Mucosa of rectum (tissue), 2 donors: ENCODE data around the gene RASGRP2.

Experiments used
- H3K27ac ChIP-seq, 2 donors: one replicate each; pipeline ENCODE4 v1.7.0; 2013; ENCODE audit warnings: inconsistent platforms in 2 of 2, low read depth in 2 of 2, low read length in 2 of 2
- H3K27me3 ChIP-seq, 2 donors: one replicate each; pipeline ENCODE4 v1.7.0; 2013; ENCODE audit warnings: low read length in 2 of 2; ENCODE audit not compliant: control insufficient read depth in 2 of 2, insufficient read depth in 2 of 2
- H3K36me3 ChIP-seq, 2 donors: one replicate each; pipeline ENCODE4 v1.7.0; 2013; ENCODE audit warnings: low read length in 2 of 2; ENCODE audit not compliant: control insufficient read depth in 2 of 2, insufficient read depth in 2 of 2
- H3K4me1 ChIP-seq, 2 donors: one replicate each; pipeline ENCODE4 v1.7.0; 2013; ENCODE audit warnings: low read length in 2 of 2, mild to moderate bottlenecking in 1 of 2; ENCODE audit not compliant: control insufficient read depth in 2 of 2, insufficient read depth in 2 of 2
- H3K4me3 ChIP-seq, 2 donors: one replicate each; pipeline ENCODE4 v1.7.0; 2013; ENCODE audit warnings: low read length in 2 of 2
- H3K9ac ChIP-seq, 2 donors: one replicate each; pipeline ENCODE4 v1.7.0; 2013; ENCODE audit warnings: low read length in 2 of 2, low read depth in 1 of 2, mild to moderate bottlenecking in 1 of 2
- H3K9me3 ChIP-seq, 2 donors: one replicate each; pipeline ENCODE4 v1.7.0; 2013; ENCODE audit warnings: low read length in 2 of 2; ENCODE audit not compliant: control insufficient read depth in 2 of 2
- donor health status: healthy.
- donor health status: Normal muscosa, but diverticular disease.

Gene RASGRP2

DNA sequence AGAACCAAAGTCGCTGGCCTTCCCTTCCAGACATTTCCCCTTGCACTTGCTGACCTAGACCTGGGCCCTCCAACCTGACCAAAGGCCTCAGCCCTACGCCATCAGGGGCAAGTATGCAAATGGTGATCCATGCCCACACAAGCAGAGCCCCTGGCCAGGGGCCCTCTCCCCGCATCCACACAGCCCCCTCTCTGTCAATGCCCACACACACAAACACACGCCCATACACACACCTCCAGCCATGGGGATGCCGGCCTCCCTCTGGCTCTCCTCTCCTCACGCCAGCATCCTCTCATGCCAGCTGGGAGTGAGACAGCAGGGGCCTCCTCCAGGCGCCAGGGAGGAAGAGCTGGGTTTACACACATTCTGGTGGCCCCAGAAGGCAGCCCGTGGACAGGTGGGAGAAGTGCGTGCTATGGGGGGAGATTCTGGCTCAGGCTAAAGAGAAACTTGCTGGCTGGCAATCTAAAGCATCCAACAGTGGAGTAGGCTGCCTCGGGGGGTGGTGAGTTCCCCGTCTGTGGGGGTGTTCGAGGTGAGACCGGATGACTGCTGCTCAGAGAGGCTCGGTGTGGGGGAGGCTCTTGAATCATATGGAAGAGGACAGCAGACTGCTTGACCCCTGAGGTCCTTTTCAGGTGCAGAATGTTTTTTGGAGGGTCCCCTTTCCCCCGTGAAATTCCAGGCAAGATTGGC, 25.7 kb downstream of the RASGRP2 start:
- no peak overlapping the region for H3K9ac ChIP-seq
- no peak overlapping the region for H3K4me3 ChIP-seq

DNA sequence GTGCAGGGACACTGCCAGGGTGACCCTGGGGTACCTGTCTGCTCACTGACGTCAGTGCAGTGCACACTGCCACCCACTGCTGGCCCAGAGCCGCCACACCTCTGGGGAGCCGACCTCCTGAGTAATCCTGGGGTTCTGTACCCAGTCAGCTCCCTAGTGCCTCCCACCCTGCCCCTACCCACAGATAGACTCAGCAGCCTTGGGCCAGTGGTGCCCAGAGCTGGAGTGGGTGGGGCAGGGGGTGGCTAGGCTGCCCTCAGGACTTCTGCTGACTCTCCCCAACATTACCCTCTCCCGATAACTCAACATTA, 26.7 kb downstream of the RASGRP2 start:
- Histone ChIP-seq H3K27me3 (peaks cover 59 to 62% of the 10 kb centered on the region in 2 donors), H3K9me3 (no peaks in the 10 kb centered on the region), H3K4me1 (no peaks in the 10 kb centered on the region), H3K27ac (no peak overlapping the region), H3K36me3 (no peaks in the 10 kb centered on the region), H3K9ac (no peak overlapping the region), H3K4me3 (no peak overlapping the region)

More for the DNA sequence above, 25.7 kb downstream of the RASGRP2 start:
- H3K4me1 ChIP-seq, result peaks cover 0 to under 1% of the 10 kb centered on the region in 2 donors
- no peak overlapping the region for H3K27ac ChIP-seq
- no peaks in the 10 kb centered on the region for H3K9me3 ChIP-seq
- H3K36me3 ChIP-seq, result no peaks in the 10 kb centered on the region
- peaks cover 59 to 61% of the 10 kb centered on the region in 2 donors for H3K27me3 ChIP-seq

DNA sequence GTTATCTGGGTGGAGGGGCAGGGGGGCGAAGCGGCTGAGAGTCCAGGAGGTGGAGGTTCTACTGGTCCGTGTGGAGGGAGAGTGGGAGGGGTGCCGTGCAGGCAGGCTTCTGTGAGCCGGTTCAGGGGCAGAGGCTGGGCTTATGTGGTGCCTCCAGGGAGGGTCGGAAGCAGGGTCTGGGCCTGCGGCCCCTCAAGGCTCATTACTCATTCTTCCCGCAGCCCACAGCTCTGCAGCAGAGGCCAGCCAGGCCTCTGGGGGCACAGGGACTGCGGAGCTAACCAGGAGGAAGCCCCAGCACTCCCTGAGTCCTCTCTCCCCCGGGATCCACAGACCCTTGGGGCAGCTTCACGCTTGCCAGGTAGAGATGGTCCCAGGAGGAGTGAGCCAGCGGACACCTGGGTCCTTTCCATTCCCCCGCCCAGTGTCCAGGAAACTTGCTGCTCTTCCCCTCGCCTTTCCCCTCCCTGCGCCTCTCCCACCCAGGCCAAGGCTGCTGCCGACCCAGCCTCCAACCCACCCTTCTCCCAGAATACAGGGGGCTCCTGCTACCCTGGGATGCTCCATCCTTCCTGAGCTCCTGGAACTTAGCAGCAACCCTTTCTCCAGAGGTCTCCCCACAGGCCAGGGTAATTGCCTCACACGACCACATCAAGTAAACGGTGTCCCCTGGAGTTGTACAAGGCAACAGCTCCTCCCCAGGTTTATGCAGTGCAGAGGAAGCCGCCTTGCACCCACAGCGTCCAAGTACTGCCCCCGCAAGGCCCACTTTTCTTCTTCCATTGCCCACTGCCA, 27.3 kb downstream of the RASGRP2 start:
- Histone ChIP-seq H3K36me3 (no peaks in the 10 kb centered on the region), H3K4me3 (no peak overlapping the region), H3K4me1 (no peaks in the 10 kb centered on the region), H3K27me3 (peaks cover 58 to 63% of the 10 kb centered on the region in 2 donors), H3K27ac (no peak overlapping the region), H3K9me3 (no peaks in the 10 kb centered on the region), H3K9ac (no peak overlapping the region)

DNA sequence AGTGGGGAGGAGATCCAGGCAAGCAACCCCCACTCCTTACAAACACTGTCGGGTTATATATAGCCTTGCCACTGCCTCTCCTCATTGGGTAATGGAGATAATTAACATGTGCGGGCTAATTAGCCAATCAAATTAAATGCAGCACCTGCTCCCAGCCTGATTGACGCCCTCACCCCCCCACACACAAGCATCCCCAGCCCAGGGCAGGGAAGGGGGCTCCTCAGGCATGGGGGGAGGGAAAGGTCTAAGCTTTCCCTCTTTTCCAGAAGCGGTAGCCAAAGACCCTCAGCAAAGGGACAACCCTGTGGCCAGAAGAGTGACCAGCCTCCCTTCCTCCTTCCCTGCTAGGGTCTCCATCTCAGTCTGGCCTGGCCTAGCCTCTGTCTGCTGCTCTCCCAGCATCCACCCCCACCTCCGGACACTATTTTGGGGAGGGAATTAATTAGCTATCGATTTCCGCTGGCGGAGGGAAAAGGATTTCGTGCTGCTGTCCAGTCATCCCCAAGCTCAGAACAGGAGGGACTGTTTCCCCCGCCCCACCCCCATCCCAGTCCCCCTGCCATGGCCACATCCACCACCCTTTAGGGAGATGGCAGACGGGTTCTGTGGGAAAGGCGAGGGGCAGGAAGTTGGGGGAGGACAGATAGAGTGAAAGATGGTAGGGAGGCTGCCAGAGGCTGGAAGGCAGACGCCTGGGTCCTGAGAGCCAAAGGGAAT, 28.0 kb downstream of the RASGRP2 start:
- Histone ChIP-seq H3K27me3 (peaks cover 59 to 63% of the 10 kb centered on the region in 2 donors), H3K4me1 (no peaks in the 10 kb centered on the region), H3K4me3 (no peak overlapping the region), H3K9ac (no peak overlapping the region), H3K36me3 (no peaks in the 10 kb centered on the region), H3K9me3 (no peaks in the 10 kb centered on the region), H3K27ac (no peak overlapping the region)

DNA sequence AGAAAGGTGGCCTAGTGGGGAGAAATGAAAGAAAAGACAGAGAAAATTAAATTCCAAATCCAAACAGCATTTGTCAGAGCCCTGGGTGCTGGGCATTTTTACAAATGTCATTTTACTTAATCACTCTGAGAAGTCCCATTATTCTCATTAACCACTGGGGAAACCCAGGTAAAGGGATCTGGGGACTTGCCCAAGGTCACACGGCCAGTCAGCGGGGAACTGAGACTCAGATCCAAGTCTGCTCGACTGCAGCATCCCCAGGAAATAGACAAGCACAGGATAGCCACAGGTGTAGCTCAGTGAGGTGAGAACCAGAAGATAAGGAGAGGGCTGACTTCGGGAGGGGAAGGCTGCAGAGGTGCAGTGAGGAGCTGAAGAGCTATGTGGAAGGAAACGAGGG, 28.8 kb downstream of the RASGRP2 start:
- Histone ChIP-seq H3K4me3 (no peak overlapping the region), H3K27me3 (peaks cover 64 to 69% of the 10 kb centered on the region in 2 donors), H3K9ac (no peak overlapping the region), H3K9me3 (no peaks in the 10 kb centered on the region), H3K4me1 (no peaks in the 10 kb centered on the region), H3K27ac (no peak overlapping the region), H3K36me3 (no peaks in the 10 kb centered on the region)

DNA sequence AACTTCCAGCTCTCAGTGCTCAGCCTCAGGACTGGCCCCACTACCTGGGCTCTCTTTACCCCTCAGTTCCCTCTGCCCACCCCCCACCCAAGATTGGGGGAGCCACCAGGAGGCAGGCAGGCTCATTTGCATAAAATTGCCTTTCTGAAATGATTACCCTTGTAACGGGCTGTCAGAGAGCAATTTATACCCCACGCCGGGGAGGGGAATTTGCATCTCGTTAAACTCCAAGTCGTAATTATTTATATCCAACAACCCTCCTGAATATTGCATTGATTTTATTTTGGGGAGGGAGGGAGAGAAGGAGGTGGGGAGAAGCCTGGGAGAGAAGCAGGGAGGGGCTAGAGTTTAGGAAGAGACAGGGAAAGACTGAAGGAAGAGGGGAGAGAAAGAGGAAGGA, 29.3 kb downstream of the RASGRP2 start:
- Histone ChIP-seq H3K9me3 (no peaks in the 10 kb centered on the region), H3K36me3 (no peaks in the 10 kb centered on the region), H3K4me3 (no peak overlapping the region), H3K9ac (no peak overlapping the region), H3K4me1 (no peaks in the 10 kb centered on the region), H3K27ac (no peak overlapping the region), H3K27me3 (peaks cover 64 to 70% of the 10 kb centered on the region in 2 donors)

DNA sequence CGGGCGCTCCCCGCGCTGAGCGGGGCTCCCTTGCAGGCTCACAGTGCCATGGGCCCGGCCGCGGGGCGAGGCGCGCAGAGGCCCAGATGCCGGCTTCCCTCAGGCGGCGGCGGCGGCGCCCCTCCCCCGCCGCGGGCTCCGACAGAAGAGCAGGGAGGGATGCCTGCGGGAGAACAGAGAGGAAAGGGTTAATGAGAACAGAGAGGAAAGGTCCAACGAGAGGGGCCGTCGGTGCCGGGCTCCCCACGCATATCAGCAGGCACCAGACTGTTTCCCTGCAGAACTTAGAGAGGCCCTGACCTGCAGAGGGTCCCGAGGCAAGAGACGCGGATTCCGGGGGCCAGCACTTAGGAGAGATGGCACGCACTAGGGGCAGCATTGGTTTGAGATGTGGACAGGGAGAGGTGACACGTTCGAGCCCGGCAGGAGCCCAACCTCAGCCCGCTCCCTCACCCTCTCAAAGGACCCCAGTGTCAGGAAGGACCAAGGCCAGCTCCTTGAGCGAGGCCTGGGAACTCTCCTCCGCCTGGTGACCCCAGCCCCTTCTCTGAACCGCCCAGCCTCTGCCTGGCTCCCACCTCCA, 30.1 kb downstream of the RASGRP2 start:
- H3K27ac ChIP-seq, result no peak overlapping the region
- no peak overlapping the region for H3K4me3 ChIP-seq
- no peaks in the 10 kb centered on the region for H3K4me1 ChIP-seq
- no peaks in the 10 kb centered on the region for H3K36me3 ChIP-seq
- no peak overlapping the region for H3K9ac ChIP-seq
- peaks cover 62 to 76% of the 10 kb centered on the region in 2 donors for H3K27me3 ChIP-seq
- H3K9me3 ChIP-seq, result no peaks in the 10 kb centered on the region

DNA sequence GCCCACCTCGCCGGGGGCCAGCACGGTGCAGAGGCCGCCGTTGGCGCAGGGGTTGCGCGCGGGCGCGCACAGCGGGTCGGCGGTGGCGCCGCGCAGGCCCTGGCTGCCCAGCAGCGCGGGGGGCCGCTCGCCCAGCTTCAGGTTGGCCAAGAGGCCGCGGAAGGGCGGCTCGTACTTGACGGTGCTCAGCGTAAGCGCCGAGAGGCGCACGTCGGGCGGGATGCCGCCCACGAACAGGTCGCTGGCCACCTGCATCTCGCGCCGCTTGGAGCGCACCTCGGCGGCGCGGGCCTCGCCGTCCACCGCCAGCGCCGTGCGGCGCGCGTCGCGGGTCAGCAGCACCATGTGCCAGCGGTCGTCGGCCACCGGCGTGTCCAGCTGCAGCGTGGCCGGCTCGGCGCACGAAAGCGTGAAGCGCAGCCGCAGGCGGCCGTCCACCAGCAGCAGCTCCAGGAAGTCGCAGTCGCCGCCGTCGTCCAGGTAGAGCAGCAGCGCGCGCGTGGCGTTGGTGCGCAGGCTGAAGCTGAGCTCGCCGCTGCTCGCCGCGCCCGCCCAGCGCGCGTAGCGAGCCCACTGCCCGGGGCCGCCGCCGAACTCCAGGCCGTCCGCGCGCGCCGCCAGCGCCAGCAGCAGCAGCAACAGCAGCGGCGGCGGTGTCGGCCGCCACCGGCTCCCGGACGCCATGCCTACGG, 30.8 kb downstream of the RASGRP2 start:
- Histone ChIP-seq H3K9ac (no peak overlapping the region), H3K4me1 (no peaks in the 10 kb centered on the region), H3K27ac (no peak overlapping the region), H3K4me3 (no peak overlapping the region), H3K9me3 (no peaks in the 10 kb centered on the region), H3K36me3 (no peaks in the 10 kb centered on the region), H3K27me3 (peaks cover 59 to 70% of the 10 kb centered on the region in 2 donors)

DNA sequence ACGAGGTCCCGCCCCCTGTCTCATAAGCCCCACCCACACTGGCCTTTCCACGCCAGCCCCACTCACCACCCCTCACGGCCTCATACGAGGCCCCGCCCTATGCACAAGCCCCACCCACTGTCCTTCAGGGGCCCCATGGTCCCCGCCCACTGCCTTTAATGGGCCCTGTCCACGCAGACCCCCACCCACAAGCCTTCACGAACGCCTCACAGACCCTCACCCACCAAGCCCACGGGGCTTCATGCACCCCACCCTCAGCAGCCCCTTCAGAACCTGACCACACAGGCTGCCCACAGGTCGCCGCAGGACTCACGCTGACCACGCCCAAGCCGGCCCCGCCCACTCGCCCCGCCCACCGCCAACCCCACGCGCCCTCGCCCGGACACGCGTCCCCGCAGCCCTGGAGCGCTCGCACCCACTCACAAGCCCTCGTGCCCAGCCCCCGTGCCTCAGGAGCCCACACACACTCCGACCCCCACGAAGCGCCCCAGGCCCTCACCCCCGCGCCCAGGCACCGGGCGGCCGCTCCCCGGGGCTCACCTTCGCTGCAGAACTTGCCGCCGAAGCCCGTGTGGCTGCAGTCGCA, 31.4 kb downstream of the RASGRP2 start:
- no peaks in the 10 kb centered on the region for H3K4me1 ChIP-seq
- H3K27ac ChIP-seq, result no peak overlapping the region
- H3K36me3 ChIP-seq, result no peaks in the 10 kb centered on the region
- H3K9ac ChIP-seq, result no peak overlapping the region
- no peak overlapping the region for H3K4me3 ChIP-seq
- no peaks in the 10 kb centered on the region for H3K9me3 ChIP-seq
- H3K27me3 ChIP-seq, result peaks cover 55 to 65% of the 10 kb centered on the region in 2 donors
